ENCODE measurements around the gene OTUB1. TPM values are rescaled to one million over a fixed set of nuclear protein-coding genes. Genes with fewer than 3 reads are reported as not detected.

OTUB1 gene
- total and polyA plus RNA-seq, 9 of the 15 experiments (the other 6 are each of a cell fraction or from before 2014, with no cell fraction given) = 29.5 to 134 (median 66.1) TPM

GRCh38 chr11:64007629-64008282, 21.5 kb downstream of the OTUB1 start (continued):
- TF ChIP-seq RREB1 (CRISPR knock-in tag; IDR thresholded peaks at IDR 0.05) = no peak
- TF ChIP-seq ETS1 (conservative IDR thresholded peaks at IDR 0.05; ENCODE audit: control insufficient read depth, low read depth, low read length) = peak; percentile 84
- TF ChIP-seq SMAD2 (IDR thresholded peaks at IDR 0.05; ENCODE audit: low read depth, low read length) = no peak
- TF ChIP-seq SLC30A9 (CRISPR knock-in tag; IDR thresholded peaks at IDR 0.05) = no peak
- no peak for TF ChIP-seq EHMT2 (IDR thresholded peaks at IDR 0.05)
- peak; percentile 95 to 99; a peak in 3 of 4 replicates for TF ChIP-seq UBTF (IDR thresholded peaks at IDR 0.05; ENCODE audit: borderline replicate concordance in 1 of 2, low read depth in 2 of 2, low read length in 2 of 2)
- no peak for TF ChIP-seq BRCA1 (IDR thresholded peaks at IDR 0.05)
- TF ChIP-seq BRCA1 (CRISPR knock-in tag; IDR thresholded peaks at IDR 0.05) = no peak
- no peak for TF ChIP-seq ZBTB5 (IDR thresholded peaks at IDR 0.05)
- TF ChIP-seq ZBTB26 (CRISPR knock-in tag; IDR thresholded peaks at IDR 0.05) = peak; percentile 79; the same call in 1 of the 2 replicates
- no peak for TF ChIP-seq DLX4 (CRISPR knock-in tag; IDR thresholded peaks at IDR 0.05)
- TF ChIP-seq STAT5A (IDR thresholded peaks at IDR 0.05; ENCODE audit: borderline replicate concordance, low read length) = peak; percentile 82
- no peak for TF ChIP-seq BDP1 (IDR thresholded peaks at IDR 0.05; ENCODE audit: insufficient read depth, insufficient read length)
- 0 out of 2 replicates have a peak, but pooled peaks have one; percentile 21 for TF ChIP-seq ZEB2 (IDR thresholded peaks at IDR 0.05)
- TF ChIP-seq ZNF586 (CRISPR knock-in tag; conservative IDR thresholded peaks at IDR 0.05) = no peak

Data from K562 (cell line).